ENCODE measurements around the gene NREP. TPM values are rescaled to one million over a fixed set of nuclear protein-coding genes. Genes with fewer than 3 reads are reported as not detected.

NREP gene
- total RNA-seq = 46.0 and 62.6 TPM in 2 replicates

GRCh38 chr5:111756581-111757354 is at the start of gene NREP:
TSS of gene NREP (minus strand) at chr5:111757194. CDS start at chr5:111755772, 1,422 bp downstream.
- DNase-seq (ENCODE audit: low read depth, low spot score) = no peak

- DNase-seq (ENCODE audit: low read depth, low spot score) = no peak
These were observed 49.8 kb upstream of the NREP start for GRCh38 chr5:111806753-111807152.

GRCh38 chr5:111806156-111806555 is 49.2 kb upstream of the NREP start:
- DNase-seq (ENCODE audit: low read depth, low spot score) = no peak

GRCh38 chr5:111805071-111805470 is 48.1 kb upstream of the NREP start:
- no peak for DNase-seq (ENCODE audit: low read depth, low spot score)

GRCh38 chr5:111800351-111800750 is 43.4 kb upstream of the NREP start:
- no peak for DNase-seq (ENCODE audit: low read depth, low spot score)

GRCh38 chr5:111795142-111795541 is 38.1 kb upstream of the NREP start:
- DNase-seq (ENCODE audit: low read depth, low spot score) = no peak

GRCh38 chr5:111792471-111793058 is 35.6 kb upstream of the NREP start:
- no peak for DNase-seq (ENCODE audit: low read depth, low spot score)

- no peak for DNase-seq (ENCODE audit: low read depth, low spot score)
These were observed 33.3 kb upstream of the NREP start for GRCh38 chr5:111790295-111790694.

GRCh38 chr5:111787006-111787405 is 30.0 kb upstream of the NREP start:
- DNase-seq (ENCODE audit: low read depth, low spot score) = no peak

- no peak for DNase-seq (ENCODE audit: low read depth, low spot score)
These were observed 27.6 kb upstream of the NREP start for GRCh38 chr5:111784491-111785181.

- no peak for DNase-seq (ENCODE audit: low read depth, low spot score)
These were observed 26.5 kb upstream of the NREP start for GRCh38 chr5:111783537-111783936.

- DNase-seq (ENCODE audit: low read depth, low spot score) = no peak
These were observed 25.2 kb upstream of the NREP start for GRCh38 chr5:111782216-111782615.

GRCh38 chr5:111781200-111781599 is 24.2 kb upstream of the NREP start:
- no peak for DNase-seq (ENCODE audit: low read depth, low spot score)

GRCh38 chr5:111779922-111780292 is 22.9 kb upstream of the NREP start:
- DNase-seq (ENCODE audit: low read depth, low spot score) = no peak

- no peak for DNase-seq (ENCODE audit: low read depth, low spot score)
These were observed 22.4 kb upstream of the NREP start for GRCh38 chr5:111779260-111779921.

GRCh38 chr5:111776913-111777781 is 20.2 kb upstream of the NREP start:
- DNase-seq (ENCODE audit: low read depth, low spot score) = no peak

- DNase-seq (ENCODE audit: low read depth, low spot score) = no peak
These were observed 18.2 kb upstream of the NREP start for GRCh38 chr5:111775224-111775623.

- DNase-seq (ENCODE audit: low read depth, low spot score) = peak; percentile 36
These were observed 17.5 kb upstream of the NREP start for GRCh38 chr5:111774525-111774924.

- DNase-seq (ENCODE audit: low read depth, low spot score) = no peak
These were observed 15.6 kb upstream of the NREP start for GRCh38 chr5:111772456-111773122.

- no peak for DNase-seq (ENCODE audit: low read depth, low spot score)
These were observed 12.5 kb upstream of the NREP start for GRCh38 chr5:111769541-111769940.
